SIG-M5 (cell line): Measurements from ENCODE around the gene RIPPLY3.

Experiments used
- DNase-seq: peaks from one replicate; lab custom pipeline; 2025; lab: John Stamatoyannopoulos, UW

RIPPLY3 gene

DNA sequence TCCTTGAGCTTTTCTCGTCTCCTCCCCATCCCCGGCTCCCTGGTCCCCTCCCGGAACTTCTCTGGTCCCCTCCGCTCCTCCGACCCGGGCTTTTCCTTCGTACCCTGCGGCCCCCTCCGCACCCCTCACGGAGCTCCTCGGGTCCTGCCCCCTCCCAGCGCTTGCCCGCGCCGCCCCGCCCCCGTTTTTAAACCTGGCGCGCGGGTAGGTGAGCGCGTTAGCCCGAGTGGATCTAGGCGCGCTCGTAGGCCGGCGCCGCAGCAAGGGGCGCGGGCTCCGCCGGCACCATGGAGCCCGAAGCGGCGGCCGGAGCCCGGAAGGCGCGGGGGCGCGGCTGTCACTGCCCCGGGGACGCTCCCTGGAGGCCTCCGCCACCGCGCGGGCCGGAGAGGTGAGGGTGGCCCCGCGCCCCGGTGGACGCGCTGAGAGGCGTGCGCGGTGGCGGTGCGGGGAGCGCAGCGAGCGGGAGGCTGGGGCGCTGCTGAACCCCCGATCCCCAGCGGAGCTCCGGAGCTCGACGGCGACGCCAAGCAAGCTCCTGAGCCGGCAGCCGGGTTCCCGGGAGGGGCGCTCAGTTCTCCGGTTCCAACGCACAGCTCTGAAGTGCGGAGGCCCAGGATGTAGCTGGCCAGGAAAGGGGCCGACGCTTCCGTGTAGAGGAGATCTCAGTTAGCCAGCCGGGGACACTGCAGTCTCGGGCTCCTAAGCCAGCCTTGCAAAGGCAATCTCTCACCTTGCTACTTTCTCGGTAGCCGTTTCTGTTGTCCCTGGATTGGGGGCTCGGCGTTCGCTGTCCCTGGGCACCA, at the start of gene RIPPLY3:
Gene RIPPLY3, plus strand, starts transcription at position 217 of the 806 bp plus-strand sequence. Its CDS starts 71 bp downstream, at position 288.
- DNase-seq: no peak

DNA sequence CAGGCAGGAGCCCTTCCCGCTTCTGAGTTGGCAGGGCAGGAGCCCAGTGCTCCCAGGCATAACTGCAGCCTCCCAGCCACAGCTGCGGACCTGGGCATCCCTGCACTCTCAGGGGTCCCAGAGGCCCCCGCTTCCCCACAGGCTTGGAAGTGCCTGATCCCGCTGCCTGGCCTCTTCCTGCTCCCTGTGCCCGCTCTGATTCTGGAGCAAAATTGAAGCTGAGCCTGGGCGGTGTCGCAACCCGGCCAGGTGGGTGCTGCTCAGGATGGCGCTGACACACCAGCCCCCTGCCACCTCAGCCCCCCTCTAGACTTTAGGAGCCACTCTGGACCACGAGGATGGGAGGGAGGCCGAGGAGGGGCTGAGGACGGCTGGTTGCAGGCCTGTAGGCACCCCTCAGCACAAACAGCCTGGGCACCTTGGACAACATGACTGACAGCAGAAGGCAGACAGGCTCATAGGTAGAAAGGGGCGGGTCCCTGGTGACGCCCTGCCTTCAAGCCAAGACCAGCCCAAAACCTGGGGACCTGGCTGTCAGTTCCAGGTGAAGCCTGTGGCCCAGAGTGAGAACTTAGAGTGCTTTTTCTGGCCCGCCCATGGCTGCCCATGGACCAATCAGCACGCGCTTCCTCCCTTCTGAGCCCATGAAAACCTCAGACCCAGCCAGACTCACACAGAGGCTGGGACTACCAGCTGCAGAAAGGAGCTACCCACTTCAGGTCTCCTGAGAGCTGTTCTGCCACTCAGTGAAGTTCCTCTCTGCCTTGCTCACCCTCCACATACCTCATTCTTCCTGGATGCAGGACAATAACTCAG, 47.3 kb upstream of the RIPPLY3 start:
- no peak for DNase-seq

- no peak for DNase-seq
Measured at GRCh38 chr21:36960676-36961284, 45.7 kb upstream of the RIPPLY3 start.

DNA sequence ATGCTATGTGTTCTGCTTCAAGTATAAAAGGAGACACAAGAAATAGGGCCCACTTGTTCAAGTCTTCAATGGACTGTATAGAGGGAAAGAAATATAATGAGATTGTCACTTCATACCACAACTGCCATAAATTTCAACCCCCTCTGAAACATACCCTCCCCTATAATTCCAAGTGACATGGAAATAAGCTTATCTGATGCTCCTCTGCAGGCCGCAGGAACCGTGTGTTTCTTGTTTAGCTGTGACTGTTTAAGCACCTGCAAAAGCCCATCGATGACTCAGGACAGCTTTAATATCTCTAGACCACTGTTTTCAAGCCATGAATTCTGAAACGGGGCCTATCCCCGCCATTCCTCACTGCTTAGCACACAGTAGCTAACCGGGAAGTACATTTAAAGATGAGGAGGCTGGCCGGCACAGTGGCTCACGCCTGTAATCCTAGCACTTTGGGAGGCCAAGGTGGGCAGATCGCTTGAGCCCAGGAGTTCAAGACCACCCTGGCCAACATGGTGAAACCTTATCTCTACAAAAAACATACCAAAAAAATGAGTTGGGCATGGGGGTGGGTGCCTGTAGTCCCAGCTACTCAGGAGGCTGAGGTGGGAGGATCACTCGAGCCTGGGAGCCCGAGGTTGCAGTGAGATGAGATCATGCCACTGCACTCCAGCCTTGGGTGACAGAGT, 44.3 kb upstream of the RIPPLY3 start:
- no peak for DNase-seq

DNA sequence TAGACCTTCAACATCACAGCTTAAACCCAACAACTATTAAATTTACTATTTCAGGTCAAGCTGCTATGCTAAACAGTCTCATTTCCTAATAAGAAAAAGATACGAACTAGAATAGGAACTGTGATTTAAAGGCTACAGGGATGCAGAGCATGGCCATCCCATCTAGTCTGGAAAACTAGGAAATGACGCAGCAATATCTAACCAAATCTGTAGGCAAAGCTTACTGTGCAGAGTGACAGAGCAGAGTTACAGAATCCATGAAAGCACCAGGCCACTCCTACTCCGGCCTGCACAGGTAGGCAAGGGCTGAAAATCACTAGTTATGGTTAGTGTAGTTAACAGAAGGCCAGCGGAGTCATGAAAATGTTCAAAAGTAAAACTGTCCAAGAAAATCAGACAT, 42.1 kb upstream of the RIPPLY3 start:
- DNase-seq: no peak

DNA sequence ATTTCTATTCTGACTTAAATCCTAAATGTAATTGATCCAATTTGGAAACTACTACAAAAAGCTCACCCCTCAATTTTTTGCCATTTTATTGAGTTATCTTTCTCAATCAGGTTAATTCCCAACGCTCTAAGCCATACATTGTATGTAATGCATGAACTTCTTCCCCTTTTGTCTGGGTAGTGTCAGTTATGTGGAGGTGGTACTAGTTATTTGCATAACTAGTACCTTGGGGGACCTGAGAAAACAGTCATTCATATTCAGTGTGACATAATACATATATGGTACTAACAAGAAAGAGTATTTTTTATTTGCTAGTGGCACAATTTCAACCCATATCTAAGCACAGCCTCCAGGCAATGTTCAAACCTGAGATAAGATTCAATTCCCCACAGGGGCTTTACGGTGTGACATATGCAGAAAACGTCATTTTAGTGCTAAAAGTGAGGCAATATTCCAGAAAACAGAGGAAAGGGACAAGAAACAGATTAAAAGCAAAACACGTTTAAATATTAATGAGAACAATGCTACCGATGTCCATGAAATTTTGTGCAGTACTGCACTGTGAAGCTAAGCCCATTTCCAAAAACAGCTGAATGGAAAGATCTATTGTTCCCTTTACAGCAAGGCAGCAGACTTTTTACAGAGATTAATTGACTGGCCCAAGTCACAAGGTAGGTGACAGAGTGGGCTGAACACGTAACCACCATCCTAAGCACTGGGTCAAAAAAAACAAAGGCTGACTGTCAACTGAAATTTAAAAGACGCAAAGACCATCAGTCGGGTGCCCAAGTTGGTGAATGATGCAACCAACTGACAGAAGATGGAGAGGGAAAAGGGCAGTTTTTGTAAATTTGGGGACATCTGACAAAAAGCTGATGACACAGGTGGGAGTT, 41.4 kb upstream of the RIPPLY3 start:
- no peak for DNase-seq

GRCh38 chr21:36965720-36966065, 40.8 kb upstream of the RIPPLY3 start:
- no peak for DNase-seq

DNA sequence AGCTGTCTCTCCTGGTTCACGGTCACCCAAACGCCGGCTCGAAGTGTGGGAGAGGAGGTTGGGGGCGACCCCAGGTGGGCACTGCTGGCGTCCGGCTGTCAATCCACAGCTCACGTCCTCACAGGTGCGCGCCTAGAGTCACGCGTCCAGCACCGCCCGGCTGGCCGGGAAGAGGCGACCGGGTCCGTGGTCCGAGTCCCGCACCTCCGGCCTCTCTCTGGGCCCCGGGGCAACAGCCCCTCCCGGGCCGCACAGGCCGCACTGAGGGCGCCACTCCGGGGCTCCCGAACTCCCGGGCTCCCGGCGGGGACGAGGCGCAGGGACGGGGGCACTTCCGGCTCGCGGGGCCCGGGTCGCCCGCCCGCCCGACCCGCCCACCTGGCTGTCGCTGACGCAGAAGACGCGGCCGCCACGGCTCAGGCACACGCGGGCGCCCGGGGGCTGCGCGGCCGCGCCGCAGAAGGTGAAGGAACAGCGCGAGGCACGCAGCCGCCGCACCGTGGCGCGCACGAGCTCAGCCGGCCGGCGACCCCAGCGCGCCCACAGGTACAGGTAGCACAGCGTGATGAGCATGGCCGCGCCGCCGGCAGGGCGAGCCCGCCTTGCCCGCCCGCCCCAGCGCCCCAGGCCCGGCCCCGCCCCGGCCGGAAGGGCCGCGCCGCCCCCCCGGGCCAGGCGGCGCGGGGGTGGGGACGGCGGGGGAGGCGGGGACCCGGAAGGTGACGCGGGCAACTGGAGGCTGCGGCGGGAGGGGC, 40.3 kb upstream of the RIPPLY3 start, which contains the start of gene HLCS:
Gene HLCS, minus strand, starts transcription at position 604 of the 755 bp plus-strand sequence. Its CDS starts 31 bp downstream, at position 573.
- no peak for DNase-seq

- DNase-seq: no peak
Measured at GRCh38 chr21:36966821-36967768, 39.4 kb upstream of the RIPPLY3 start.

DNA sequence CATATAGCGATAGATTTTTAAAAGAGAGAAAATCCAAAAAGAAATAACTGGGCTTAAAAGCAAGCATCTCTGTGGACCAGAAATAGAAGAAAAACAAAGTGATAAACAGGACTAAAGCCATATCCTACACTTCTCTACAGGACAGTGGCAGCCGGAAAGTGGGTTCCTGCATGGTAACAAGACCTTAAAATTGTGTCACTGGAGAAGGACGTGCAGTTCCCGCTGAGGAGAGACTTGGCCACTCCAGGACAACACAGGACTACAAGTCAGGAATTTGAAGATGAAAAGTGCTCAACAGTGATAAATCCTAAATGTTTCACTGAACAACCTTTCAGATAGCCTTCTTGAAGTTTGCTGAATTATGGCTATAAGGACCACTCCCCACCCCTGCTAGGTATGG, 38.1 kb upstream of the RIPPLY3 start:
- no peak for DNase-seq

DNA sequence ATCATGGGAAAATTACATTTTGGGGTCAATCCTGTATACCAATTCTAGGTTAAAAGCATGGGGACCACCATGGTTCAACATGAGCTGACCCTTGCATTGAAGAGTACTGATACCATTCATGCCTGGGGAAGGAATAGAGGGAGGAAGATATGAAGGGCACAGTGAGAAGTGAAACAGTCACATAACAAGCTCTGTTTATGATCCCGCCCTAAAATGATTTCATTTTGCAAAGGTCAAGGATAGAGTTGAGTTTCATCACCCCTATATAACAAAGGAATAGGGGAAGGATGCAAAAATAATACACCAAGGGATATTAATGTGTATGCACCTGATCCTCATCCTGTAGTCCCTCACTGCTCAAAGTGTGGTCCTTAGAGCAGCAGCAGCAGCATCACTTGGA, 37.5 kb upstream of the RIPPLY3 start:
- no peak for DNase-seq

GRCh38 chr21:36973986-36974850, 32.3 kb upstream of the RIPPLY3 start:
- DNase-seq: no peak

- no peak for DNase-seq
Measured at GRCh38 chr21:36974851-36975192, 31.7 kb upstream of the RIPPLY3 start.

- no peak for DNase-seq
Measured at GRCh38 chr21:36976228-36976861, 30.2 kb upstream of the RIPPLY3 start.

DNA sequence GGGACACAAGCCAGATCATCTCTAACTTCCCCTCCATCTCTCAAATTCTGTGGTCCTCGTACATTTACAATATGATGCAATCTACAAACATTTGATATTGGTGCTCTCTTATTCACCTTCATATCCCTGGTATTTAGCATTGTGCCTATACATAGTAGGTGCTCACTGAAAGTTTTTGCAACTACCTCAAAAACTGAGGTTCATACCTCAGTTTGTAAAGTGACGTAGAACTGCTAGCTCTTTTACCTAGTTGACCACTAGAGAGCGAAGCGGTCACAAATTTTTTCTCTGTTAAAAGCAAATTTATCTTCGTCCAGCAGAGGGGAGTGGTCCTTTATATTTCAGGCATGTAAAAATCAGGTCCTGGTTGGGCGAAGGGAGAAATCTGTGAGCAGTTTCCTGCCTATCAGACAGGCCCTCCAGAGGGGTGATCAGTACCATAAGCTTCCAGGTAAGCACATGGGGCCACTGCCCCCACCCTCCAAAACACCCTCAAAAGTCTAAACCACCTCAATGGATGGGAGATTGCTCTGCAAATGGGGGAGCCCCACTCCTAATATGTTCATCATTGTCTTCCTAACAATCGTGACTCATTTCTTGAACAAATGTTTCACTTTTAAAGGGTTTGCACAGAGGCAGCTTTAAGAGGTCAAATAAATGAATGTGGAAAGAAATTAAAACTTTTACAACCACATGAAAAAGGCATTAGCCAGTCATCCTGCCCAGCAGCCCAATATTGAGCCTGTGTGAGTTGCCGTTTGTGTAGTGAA, 29.4 kb upstream of the RIPPLY3 start:
- DNase-seq: no peak

DNA sequence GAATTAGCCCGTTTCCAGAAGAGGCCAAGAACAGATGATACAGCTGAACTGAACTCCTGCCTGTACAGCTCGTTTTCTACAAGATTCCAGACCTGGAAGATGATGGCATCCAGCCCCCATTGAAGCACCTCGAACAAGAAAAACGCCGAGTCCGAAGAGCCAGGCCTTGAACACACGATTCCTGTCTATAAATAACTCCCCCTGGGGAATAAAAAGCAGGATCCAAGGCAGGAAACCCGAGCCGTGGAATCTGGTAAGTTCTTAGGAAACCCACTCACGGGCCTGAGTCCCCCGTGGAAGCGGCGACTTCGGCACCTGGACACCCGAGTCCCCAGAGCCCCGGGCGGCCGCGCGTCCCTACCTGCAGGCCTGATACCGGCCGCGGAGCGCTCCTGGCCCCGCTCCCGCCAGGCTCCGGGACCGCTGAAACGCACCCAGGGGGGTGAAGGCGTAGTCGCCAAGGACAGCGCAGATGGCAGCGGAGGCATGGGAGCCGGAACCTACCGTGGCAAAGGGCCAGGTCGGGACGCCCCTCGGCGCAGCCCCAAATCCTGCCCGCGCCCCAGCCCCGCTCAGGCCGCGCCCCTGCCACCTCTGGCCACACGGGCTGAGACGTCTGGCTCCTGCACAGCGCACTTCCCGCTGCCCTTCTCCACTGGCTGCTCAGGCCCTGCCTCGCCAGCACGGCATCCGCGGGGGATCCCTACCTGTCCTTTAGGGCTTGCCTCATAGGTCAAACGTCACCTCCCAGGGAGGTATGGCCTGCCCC, 26.0 kb upstream of the RIPPLY3 start:
- DNase-seq: no peak
